T-helper 1 cell treated with Interleukin-12 subunit alpha and Interleukin-12 subunit beta and Interleukin-4 antibody, amounts not matched to agents 30 ng/mL and 1 ng/mL, for 36 hours (primary cell): Measurements from ENCODE around the gene LAMTOR5. TPM values are rescaled to one million over a fixed set of nuclear protein-coding genes. Genes with fewer than 3 reads are reported as not detected.

Experiments used
- intact Hi-C: fragments of 100-400 bp; cut with micrococcal nuclease; formaldehyde crosslinking; loops from one replicate; pipeline ENCODE4 v1.15.1; 2024
- total RNA-seq: library from RNA; stranded (reverse); gene quantifications from 2 replicates; pipeline ENCODE4 v1.2.3, GENCODE V29; 2022

The LAMTOR5 gene
- total RNA-seq, 1 donor from 2014 or later, result 142 TPM

GRCh38 chr1:110390692-110391245 lies 16.7 kb downstream of the LAMTOR5 start, which contains the start of gene SLC16A4:
TSS of gene SLC16A4 (minus strand) at chr1:110391026. CDS start at chr1:110389323, 1,703 bp downstream.
- intact Hi-C loops, result no loop called here

DNA sequence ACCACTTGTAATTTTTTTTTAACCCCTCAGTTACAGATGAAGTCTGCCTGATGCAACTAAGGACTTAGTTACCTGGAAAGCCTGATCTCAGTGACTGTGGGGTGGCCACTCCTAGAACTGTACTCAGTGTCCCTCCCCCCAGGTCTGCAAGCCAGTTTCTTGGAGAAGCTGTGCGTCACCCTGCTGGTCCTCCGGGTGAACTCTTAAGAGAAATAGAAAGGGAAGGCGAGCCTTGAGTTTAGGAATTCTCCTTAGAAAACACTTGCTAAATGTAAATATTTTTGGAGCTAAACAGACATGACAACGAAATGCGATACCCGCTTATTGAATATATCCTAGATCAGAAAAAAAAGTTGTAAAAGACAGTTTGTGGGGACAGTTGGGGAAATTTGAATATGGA lies 17.4 kb downstream of the LAMTOR5 start:
- intact Hi-C loops, result no loop called here

- intact Hi-C loops, result no loop called here
Measured at GRCh38 chr1:110387048-110387754, 20.3 kb downstream of the LAMTOR5 start.

GRCh38 chr1:110385369-110385768 lies 22.1 kb downstream of the LAMTOR5 start:
- intact Hi-C loops, result no loop called here

DNA sequence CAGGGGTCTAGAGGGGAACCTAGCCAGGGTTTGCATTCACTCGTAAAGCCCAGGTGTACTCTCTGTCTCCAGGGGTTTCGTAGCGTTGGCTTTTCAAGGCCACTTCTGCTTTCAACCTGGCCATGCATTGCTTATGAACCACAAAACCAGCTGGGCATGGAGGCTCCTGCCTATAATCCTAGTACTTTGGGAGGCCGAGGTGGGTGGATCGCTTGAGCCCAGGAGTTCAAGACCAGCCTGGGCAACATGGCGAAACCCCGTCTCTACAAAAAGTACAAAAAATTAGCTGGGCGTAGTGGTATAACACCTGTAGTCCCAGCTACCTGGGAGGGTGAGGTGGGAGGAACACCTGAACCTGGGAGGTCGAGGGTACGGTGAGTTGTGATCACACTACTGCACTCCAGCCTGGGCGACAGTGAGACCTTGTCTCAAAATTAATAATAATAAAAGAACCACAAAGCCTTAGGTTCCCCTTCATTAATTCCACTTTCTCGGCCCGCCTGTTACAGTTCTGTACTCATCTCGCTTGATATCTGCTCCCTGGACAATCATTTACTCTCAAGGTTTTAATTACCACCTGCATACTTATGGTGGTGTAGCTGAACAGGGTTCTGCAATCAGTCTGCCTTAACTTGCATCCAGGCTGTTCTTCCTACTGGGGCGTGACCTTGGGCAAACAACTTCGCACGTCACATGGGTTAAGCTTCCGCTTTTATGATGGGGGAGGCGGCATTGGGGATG lies 22.7 kb downstream of the LAMTOR5 start:
- intact Hi-C loops, result no loop called here

DNA sequence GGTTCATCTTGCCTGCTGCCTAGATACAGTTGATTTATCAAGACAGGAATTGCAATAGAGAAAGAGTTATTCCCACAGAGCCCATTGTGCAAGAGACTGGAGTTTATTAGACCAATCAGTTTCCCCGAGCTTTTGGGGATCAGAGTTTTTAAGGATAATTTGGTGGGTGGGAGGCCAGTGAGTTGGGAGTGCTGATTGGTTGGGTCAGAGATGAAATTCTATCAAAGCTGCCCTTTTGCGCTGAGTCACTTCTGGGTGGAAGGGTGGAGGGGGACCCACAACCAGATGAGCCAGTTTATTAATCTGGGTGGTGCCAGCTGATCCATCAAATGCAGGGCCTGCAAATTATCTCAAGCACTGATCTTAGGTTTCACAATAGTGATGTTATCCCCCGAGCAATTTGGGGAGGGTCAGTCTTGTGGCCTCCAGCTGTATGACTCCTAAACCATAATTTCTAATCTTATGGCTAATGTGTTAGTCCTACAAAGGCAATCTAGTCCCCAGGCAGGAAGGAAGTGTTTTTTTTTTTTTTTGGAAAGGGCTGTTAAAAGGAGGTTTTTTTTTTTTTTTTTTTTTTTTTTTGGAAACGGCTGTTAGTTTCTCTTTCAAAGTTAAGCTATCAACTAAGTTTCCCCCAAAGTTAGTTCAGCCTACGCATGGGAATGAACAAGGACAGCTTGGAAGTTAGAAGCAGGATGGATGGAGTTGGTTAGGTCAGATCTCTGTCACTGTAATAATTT lies 24.1 kb downstream of the LAMTOR5 start:
- intact Hi-C loops, result loop anchor here (2.0 kb wide), 1 partner anchor 45 kb away; the partner anchor contains the start of gene RBM15

DNA sequence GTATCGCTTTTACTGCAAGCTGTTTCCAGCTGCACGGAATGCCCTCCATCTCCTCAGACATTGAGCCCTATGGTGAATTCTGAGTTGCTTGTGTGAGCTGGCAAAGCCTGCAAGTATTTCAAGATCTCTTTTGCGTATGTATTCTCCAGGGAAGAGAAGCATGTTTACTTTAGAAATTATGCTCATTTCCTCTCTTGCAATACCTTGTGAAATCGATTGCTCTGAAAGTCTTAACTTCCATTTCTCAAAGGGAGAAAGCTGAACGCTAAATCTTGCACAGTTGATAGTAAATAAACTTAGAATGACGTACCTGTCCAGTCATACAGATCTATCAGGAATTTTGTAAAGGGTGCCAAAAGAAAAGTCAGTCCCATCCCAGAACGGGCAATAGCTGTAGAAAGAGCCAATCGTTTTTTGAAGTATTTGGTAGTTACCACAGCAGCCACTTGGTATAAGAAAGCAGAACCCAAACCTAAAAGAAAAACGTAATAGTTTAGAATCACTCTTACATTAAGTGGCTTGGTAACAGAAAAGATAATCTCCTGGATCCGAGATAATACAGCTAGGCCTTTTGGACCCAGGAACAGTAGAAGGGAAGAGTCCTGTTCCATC lies 26.7 kb downstream of the LAMTOR5 start:
- intact Hi-C loops, result no loop called here

DNA sequence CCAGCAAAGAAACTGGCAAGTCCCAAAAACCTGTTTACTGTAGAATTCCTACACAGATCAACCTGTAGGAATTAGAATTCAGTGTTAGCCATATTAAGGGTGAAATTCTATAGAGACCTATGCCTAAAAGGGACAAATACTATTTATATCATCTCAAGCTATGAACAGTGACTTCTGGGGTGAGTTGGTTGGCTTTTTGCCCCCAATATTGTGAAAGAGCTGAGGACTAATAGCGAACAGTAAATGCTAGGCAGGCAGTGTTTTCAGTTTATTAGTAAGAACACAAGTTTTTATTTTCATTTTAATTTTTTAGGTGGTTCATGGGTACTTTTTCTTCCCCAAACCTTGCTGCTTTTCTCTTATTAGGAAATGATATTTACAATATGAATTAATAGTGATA lies 32.0 kb downstream of the LAMTOR5 start:
- intact Hi-C loops, result no loop called here

DNA sequence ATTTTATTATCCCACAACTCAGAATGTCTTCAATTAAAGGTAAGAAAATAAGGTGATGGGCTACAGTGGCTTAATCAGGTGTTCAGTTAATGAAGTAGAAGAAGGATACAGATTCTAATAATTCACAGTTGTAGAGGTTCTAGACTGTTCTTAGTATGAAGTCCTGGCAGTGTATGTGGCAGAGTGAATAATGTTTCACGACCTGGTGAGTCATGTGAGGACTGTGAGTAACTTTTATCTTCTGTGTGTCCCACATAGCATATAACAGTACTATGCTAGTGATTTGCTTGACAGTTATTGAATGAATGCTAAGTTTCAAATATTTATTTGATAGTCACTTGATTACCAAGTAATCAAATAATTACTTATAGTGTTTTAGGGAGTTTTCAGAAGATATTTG lies 36.7 kb downstream of the LAMTOR5 start:
- intact Hi-C loops, result no loop called here

GRCh38 chr1:110364221-110364620 lies 43.3 kb downstream of the LAMTOR5 start:
- intact Hi-C loops, result no loop called here

- intact Hi-C loops, result no loop called here
Measured at GRCh38 chr1:110361856-110362255, 45.6 kb downstream of the LAMTOR5 start.

DNA sequence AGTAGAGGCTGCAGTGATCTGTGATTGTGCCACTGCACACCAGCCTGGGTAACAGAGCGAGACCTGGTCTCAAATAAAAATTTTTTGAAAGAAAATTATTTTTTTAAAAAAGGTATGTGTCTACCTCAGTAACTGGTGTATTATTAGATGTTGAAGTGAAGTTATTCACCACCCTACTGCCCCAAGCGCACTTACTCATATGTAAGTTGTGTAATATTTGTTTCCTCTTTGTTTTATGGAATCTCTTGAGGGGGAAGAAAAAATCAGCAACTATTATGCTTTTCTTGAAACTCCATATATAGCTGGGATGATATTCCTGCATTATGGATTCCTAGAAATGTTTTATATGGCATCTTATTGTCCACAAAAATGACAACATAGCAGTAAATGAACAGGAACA lies 47.1 kb downstream of the LAMTOR5 start:
- intact Hi-C loops, result no loop called here

- intact Hi-C loops, result no loop called here
Measured at GRCh38 chr1:110356379-110356778, 51.1 kb downstream of the LAMTOR5 start.

- intact Hi-C loops, result no loop called here
Measured at GRCh38 chr1:110355321-110355720, 52.2 kb downstream of the LAMTOR5 start.

Other genes starting within 250 kb of the LAMTOR5 start
- gene KCNC4, start 197.4 kb downstream of the LAMTOR5 start, total RNA-seq, result 3.8 and 3.9 TPM in 2 replicates
- gene RBM15, start 68.3 kb downstream of the LAMTOR5 start, total RNA-seq, result 55.2 and 57.4 TPM in 2 replicates
- 0.15 and 0.56 TPM in 2 replicates for gene SLC16A4, start 16.7 kb downstream of the LAMTOR5 start, total RNA-seq
- gene PROK1, start 43.5 kb upstream of the LAMTOR5 start, total RNA-seq, result 0.15 TPM in 1 of 2 replicates, not detected in the other
- not detected in 2 replicates for gene KCNA10, start 111.5 kb upstream of the LAMTOR5 start, total RNA-seq
- 10.7 and 12.9 TPM in 2 replicates for gene KCNA2, start 198.7 kb upstream of the LAMTOR5 start, total RNA-seq